NCI-H1048 (cell line): Measurements from ENCODE around the gene FARP1.

Experiments
- DNase-seq: peaks from one replicate; lab custom pipeline; 2025; lab: John Stamatoyannopoulos, UW

The FARP1 gene

DNA sequence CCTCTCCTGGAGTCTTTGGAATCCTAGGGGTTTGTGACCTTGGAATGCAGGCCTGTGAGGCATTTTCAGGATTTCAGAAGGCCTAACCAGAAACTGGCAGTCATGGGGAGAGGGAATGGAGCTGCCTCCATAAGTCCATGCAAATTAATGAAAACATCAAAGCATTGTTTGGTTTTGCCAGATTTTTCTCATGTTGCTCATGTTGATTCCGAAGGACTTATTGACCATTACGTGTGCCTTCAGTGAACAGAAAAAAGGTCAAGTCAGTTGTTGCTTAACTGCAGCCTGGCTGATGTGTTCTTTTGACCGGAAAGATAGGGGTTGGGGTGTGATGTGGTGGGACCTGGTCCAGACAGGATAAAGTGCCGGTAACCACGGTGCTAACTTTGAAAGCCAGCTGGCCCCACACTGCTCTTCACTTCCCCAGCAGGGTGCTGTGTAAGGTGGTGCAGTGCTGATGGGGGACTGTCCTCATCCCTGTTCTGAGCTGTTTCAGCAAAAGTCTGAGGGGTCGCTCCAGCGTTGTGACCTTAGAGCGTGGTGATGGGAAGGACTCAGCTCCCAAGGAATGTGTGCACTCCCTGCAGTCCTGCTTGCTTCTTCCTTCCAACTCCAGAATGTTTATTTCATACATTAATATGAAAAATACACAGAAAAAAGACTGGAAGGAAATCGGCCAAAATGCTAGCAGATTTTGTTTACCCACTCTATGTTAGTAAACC lies 30.7 kb downstream of the FARP1 start:
- no peak for DNase-seq

DNA sequence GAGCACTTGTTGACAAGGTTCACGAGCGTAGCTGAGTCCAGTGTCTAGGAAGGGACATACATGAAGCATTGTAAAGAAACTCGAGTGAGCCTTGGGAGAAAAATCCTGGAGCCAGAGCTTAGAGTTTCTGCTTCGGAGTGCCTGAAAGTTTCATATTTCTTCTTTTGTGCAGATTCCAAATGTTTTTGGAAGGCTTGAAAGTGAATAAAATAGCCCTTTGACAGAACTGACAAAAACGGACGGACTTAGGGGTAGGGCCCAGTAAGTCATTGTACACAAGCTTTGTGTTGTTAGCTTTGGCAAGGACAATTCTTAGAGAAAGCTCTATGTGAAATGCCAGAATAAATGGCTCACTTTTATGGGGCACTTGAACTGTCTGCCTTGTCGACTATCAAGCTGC lies 31.4 kb downstream of the FARP1 start:
- no peak for DNase-seq

DNA sequence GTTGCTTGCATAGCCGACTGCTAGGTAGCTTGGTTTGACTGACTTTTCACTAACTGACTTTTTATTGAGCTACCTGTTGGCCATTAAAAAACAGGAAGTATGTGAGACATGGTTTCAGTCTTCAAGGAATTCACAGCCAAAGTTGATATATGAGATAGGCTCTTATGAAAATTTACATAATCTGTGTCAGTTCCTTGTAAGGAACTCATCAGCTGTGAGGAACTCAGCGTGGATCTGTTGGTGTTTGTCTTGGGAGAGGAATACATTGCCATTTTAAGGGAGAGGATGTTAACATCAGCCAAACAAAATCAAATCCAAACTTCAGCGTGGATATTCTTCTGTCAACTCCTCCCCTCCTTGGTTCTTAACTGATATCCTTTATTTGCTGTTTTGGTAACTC lies 32.1 kb downstream of the FARP1 start:
- no peak for DNase-seq

DNA sequence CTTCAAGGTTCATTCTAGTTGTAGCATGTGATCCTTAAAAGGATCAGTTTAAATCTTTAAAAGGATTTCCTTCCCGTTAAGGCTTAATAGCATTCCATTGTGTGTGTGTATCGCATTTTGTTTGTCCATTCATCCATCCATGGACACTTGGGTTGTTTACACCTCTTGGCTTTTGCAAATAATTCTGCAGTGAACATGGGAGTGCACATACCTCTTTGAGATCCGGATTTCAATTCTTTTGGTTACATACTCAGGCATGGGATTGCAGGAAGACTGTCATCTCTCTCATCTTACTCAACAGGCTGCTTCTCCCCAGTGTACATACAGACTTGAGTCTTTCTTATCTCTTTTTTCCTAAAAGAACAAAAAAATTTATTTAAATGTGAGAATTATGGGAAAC lies 32.9 kb downstream of the FARP1 start:
- DNase-seq: no peak

DNA sequence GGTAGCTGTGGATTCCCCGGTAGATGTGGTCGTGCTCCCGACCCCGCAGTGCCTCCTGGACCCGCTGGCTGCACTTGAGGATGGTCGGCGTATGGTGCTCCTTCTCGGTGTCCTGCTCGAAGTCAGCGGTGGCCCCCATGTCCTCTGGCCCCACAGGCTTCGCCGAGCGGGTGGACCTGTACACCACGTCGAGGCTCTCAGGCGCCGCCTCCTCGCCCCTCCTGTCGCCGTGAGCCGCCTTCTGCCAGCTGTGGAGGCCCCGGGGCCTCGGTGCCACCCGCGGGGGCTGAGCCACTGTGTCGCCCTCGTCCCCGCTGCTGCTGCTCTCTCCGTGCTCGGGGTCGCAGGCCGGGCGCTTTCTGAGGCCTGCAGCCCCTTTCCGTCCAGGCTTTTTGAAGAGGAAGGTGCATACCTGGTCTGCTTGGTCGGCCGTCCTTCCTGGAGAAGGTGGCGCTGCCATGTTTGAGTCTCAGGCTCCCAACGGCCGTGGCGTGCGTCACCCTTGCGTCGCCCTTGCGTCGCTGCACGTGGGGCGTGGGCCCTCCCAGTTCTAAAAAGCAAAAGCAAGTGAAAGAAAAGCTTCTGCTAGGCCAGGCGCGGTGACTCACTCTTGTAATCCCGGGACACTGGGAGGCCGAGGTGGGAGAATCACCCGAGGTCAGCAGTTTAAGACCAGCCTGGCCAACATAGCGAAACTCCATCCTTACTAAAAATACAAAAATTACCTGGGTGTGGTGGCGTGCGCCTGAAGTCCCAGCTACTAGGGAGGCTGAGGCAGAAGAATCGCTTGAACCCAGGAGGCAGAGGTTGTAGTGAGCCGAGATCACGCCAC lies 34.1 kb downstream of the FARP1 start, which contains the start of gene RNF113B:
Gene RNF113B, minus strand, starts transcription at position 493 of the 832 bp plus-strand sequence. Its CDS starts 33 bp downstream, at position 460.
- DNase-seq: no peak

DNA sequence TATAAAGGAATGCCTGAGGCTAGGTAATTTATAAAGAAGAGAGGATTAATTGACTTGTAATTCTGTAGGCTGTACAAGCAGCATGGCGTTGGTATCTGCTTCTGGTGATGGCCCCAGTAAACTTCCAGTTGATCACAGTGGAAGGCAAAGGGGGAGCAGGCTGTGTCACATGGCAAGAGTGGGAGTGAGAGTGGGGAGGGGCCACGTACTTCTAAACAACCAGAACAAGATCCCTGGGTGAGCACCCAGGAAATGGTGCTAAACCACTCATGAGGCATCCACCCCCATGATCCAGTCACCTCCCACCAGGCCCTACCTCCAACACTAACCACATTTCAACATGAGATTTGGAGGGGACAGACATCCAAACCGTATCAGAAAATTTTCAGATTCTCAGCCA lies 37.2 kb downstream of the FARP1 start:
- DNase-seq: no peak

DNA sequence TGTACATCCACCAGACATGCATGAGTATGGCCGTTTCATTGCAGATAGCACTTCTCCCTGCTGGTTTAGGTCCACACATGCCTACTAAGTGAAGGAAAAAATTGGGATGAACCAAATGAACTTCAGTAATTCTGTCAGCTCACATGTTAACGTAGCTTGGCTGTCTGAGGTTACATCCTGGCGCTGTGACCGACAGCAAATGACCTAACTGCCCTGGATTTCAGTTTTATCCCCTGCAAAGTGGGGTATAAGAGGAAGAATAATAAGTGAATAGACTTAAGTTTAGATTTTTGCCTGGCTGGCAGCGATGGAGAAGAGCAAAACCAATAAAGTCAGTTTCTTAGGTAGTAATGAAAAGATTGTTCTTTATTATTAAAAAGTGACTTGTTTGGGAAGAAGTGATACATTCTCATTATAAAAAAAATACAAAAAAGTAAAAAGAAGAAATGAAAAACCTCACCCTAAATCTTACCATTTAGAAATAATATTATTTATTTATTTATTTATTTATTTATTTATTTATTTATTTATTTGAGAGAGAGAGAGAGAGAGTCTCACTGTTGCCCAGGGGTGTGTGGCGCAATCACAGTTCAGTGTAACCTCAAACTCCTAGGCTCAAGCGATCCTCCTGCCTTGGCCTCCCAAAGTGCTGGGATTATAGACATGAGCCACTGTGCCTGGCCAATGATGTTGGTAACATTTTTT lies 38.4 kb downstream of the FARP1 start:
- no peak for DNase-seq

DNA sequence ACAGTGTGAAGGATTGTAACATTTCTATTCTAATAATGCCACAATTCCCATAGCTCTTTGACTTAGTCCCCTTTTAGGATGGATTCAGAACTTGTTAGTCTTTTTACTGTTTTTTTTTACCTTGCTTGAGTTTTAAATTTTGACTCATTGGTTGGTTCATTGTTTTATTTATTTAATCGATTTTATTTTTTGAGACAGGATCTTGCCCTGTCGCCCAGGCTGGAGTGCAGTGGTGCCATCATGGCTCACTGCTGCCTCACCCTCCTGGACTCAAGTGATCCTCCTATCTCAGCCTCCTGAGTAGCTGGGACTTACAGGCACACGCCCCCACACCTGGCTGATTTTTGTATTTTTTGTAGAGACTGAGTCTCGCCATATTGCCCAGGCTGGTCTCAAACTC lies 39.3 kb downstream of the FARP1 start:
- no peak for DNase-seq

DNA sequence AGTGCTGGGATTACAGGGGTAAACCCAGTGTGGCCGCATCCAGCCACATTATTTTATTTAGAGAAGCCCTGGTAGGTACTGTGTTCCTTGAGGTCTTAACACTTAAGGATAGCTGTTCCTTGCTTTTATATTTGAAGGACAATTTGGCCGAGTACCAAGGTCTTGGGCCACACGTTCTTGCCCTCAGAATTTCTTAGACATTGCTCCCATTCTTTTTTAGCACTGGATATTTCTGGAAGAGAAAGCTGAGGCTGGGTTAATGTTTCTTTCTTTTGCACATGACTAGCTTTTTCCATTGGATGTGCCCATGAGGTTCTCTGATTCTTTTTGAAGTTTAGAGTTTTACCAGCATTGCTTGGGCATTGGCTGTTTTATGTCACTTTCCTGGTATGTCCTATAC lies 39.7 kb downstream of the FARP1 start:
- DNase-seq: no peak

DNA sequence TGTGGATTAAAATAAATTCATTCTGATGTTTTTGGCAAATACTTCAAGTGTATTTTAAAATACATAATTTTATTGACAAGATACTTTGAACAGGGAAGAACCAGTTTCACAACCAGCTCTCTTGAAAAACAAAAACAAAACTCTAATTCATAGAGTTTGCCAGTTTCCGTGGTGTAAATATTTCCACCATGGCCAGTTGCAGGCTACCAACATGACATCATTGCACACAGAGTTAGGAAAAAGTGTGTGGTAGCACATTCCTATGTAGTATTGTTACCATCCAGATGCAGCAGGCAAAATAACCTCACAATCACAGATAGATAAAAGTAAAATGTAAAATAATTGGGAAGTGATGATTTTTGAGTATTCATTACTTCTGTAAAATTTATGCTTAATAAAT lies 41.9 kb downstream of the FARP1 start:
- no peak for DNase-seq

DNA sequence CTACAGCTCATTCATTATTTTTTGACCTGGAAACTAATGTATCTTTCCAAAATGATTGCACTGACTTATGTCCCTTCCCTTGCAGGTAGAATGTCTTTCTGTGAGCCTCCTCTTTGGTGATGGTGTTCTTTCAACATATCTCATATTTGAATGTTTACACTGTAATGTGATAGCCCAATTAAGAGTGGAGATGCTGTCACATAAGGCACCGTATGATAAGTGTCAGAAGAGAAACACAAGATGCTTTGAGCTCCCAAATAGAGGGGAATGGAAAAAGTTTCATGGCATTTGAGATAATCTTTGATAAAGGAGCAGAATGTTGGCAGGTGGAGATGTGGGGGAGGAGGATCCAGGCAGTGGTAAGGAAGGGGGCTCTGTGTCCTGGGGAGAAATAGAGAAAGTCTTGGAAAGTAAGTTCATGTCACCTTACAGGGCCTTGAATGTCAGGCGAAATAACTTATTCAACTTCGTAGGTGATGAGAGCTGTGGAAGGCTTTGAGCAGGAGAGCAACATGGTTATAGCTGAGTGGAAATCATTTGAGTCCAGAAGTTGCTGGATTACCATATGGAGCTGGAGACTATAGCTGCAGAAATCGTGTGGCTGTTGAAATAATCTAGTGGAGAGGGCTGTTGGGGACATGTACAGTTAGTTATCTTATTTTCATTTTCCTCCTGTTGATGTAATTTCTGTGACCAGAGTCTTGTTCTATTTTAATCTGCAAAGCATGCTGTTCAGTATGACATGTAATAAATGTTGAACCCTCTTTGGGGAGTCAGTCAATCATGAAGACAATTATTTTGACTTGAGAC lies 44.5 kb downstream of the FARP1 start:
- DNase-seq: no peak

DNA sequence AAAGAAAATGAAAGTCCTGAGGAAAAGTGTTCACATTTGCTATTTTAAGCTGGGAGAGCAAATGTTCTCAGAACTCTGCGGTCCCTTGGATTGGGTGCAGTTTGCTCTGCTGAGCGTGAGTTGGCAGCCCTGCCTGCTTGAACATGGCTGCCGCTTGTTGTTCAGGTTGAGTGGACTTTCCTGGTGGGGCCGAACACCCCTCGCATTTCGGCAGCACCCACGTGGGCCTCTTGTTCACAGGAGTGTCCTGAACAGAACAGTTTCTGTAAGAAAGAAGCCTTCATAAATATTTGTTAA lies 45.0 kb downstream of the FARP1 start:
- DNase-seq: no peak

DNA sequence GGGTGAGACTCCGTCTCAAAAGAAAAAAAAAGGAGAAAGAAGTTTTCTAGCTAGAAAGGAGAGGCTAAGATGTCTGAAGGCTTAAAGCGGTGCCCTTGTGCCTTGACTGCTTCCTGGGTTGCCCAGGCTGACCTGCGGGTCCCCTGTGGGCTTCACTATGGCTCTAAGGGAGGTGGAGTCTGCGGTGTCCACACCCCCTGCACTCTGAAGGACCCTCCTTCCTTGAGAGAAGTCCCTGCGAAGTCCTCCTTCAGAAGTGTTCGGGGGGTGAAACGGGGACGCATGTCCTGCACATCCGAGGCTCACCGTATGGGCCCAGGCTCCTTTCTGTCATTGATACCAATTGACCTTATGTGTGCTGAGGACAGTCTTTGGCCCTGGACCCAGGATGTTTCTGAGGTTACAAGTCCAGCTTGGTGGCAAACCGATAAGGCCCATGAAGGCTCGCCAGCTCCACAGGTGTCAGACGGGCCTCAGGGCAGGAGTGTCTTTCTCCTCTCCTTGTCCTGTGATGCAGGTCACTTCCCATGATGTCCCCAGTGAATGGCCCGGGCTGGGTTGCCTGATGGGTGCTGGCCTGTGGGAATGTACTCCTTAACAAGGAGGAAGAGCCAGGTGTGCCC lies 45.8 kb downstream of the FARP1 start:
- no peak for DNase-seq

DNA sequence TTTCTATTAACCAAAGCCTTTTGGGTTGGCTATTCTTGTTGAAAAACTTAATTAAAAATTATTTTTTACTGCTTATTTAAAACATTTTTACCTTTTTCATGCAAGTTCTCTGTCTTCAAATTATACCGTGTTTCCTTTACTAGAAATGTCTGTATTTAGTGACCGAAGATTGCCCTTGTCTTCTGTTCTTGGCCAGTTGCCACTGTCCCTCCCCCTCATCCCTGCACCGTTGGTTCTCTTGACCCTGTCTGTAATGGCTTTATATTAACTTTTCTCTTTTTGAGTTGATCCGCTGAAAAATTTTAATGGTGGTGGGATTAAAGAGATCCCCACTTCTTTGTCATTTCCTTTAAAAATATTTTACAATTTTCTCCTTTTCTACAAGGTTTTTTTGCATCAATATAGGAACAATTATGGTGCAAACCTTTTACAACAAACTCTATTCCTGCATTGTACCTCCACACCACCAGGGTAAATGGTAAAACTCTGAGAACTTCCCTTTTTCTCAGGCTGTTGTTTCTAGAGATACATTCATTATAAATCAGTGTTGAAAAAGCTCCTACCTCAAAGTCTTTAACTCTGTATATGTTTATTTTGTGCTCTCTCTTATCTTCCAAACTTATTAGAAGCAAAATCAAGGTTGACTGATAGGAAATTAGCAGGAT lies 47.1 kb downstream of the FARP1 start:
- no peak for DNase-seq

DNA sequence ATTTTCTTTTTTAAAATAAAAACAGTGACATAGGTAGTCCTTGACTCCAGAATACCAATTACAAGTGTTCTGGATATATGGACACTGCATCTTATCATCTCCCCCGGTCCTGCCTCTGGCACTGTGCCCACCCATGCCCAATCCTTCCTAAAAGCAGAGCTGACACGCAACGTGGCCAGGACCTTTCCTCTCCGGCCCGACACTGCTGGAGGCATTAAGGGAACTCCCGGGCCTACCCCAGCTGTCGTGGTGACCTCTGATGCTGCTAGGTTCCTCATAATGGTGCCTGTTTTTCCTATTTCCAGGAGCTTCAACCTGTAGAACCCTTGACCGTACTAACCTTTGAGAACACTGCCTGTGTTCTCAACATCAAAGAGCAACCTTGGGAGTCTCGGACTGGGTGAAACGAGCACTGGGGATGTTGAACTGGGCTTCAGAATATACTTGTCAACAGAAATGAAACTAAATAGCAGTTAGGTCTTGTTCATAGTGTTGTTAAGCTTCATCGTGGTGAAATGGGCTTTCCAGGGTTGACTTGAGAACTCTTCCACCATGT lies 48.1 kb downstream of the FARP1 start:
- DNase-seq: no peak

DNA sequence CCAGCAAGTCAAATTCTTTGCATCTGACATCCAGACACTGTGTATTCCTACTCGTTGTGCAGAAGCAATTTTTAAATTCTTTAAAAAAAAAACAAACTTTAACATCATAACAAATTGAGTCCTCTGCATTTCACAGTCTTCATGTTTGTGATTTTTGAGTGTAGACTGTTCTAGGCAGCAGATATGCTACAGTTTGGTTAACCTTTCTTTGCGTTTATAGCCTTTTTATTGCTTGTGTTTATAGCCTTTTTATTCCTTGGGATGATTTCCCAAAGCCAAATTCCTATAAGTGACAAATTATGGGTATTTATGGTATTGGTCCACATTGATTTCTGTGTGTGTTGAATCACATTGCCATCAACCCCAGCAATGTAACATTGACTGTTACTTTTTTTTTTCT lies 49.1 kb downstream of the FARP1 start:
- no peak for DNase-seq

DNA sequence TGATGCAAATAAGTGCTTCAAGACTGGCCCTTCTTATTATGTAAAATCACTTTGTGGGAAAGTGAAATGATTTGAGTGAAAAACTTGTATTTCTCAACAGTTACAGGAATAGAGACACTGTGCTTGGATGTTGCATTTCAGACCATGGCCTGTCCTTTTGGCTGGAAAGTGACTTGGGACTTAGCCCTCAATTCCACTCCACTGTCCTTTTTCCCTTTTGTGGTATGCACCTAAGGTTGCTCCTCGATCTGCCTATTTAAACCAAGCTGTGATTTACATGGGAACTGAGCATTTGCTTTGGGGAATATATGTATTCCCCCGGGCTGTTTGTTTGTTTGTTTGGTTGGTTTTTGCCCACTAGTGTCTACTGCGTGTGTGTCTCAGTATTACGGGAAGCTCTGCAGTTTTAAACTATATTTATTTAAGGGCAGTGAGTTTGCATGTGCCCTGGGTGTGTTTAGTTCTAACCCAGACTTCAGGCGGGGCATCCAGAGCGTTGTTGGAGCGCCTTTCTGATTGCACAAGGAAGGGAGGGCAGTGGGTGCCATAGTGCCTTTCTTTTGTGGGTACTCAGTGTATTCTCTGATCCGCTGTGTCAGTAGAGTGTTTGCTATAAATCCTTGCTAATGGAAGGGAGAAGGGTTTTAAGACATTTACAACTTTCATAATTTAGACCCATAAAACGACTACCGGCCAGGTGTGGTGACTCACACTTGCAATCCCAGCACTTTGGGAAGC lies 52.3 kb downstream of the FARP1 start:
- DNase-seq: no peak

DNA sequence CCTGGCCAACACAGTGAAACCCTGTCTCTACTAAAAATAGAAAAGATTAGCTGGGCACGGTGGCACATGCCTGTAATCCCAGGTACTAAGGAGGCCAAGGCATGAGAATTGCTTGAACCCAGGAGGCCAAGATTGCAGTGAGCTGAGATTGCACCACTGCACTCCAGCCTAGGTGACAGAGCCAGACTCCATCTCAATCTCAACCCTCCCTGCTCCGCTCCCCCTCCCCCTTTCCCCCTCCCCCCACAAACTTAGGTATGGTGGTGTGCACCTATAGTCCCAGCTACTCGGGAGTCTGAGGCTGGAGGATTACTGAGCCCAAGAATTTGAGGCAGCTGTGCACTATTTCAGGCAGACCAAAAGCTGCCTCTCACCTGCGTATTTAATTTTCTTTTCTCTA lies 55.8 kb downstream of the FARP1 start:
- no peak for DNase-seq

DNA sequence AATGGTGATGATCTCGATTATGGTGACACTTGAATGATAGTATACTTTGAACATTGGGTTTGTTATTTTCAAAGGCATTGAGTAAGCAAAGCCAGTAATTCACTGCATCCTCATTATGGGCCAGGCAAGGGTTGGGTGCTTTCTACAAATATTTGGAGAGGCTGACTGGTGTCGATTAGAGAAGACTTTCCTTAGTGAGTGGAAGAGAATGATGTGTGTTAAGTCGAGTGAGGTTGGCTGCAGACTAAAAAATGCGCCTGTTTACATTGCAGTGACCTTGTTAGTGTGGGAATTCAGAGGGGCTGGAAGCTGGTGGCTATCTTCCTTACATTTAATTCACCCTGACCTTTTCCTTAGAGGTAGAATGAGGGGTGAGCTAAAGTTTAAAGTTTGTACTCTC lies 56.6 kb downstream of the FARP1 start:
- no peak for DNase-seq

DNA sequence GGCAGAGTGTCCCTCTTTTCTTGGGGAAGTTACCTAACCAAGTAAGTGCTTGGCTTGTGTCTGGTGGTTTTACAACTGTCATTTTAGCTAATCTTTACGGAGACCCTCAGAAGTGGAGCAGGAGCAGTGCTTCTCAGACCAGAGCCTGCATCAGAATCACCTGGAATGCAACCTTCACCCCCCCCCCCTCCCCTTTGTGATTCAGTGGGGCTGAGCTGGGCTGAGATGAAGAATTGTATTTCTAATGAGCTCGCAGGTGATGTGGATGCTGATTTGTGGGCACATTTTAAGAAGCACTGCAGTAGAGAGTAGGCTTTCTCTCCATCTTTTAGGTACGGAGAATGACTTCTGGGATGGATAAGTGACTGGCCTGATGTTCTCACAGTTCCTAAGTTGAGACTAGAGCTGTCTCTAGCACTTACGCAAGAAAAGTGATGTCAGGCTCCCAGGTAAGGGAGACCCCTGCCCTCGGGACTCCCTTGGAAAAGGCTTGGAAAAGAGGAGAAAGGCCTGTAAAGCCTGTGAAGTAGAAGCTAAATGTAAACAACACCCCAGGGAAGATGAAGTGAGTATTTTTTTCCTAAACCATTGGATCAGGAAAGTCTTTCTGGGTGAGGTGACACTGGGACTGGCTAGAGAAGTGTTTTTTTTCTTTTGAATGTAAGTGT lies 57.5 kb downstream of the FARP1 start:
- DNase-seq: no peak
